Transverse colon (tissue), 4 donors: Measurements from ENCODE around the gene TJP3. TPM values are rescaled to one million over a fixed set of nuclear protein-coding genes. Genes with fewer than 3 reads are reported as not detected.
"Not testable (repeated sequence)": the region's sequence is repeated elsewhere in the genome, so short reads cannot be mapped to it uniquely, and the experiment has no call there.

ENCODE experiments used
- DNase-seq: peaks from one replicate; pipeline ENCODE4 v3.0.0-alpha.2; 2019
- H3K27ac ChIP-seq, 4 donors: fragments of 200-600 bp; sonication (generic); 2 replicates each; pipeline ENCODE4 v1.5.1; 2016 to 2018; ENCODE audit warnings: inconsistent platforms in 4 of 4
- H3K27me3 ChIP-seq: fragments of 200-600 bp; sonication (generic); 2 replicates; pipeline ENCODE4 v1.5.1; 2017; ENCODE audit warnings: inconsistent platforms
- H3K36me3 ChIP-seq, 4 donors: fragments of 200-600 bp; sonication (generic); 2 replicates each; pipeline ENCODE4 v1.5.1; 2017 to 2019; ENCODE audit warnings: inconsistent platforms in 4 of 4
- H3K4me1 ChIP-seq, 4 donors: fragments of 200-600 bp; sonication (generic); 2 replicates each; pipeline ENCODE4 v1.5.1; 2017 to 2020; ENCODE audit warnings: inconsistent platforms in 4 of 4
- H3K4me3 ChIP-seq, 4 donors: fragments of 200-600 bp; sonication (generic); 1 replicate in 1 of 4; 2 replicates in 3 of 4; pipeline versions ENCODE4 v1.5.1 to v1.6.1; 2017 to 2019; ENCODE audit warnings: inconsistent platforms in 4 of 4
- H3K9me3 ChIP-seq, 2 donors: fragments of 200-600 bp; sonication (generic); 2 replicates each; pipeline ENCODE4 v1.5.1; 2017 to 2019; ENCODE audit warnings: inconsistent platforms in 2 of 2
- CTCF ChIP-seq, 5 experiments: fragments of 200-600 bp in 3 of 5; fragments of 450-650 bp in 2 of 5; sonication (generic) in 3 of 5; IDR thresholded peaks; 1 replicate in 2 of 5; 2 replicates in 3 of 5; pipeline ENCODE4 v1.5.1; 2016 to 2017; ENCODE audit warnings: antibody characterized with exemption in 5 of 5, inconsistent platforms in 3 of 5, mild to moderate bottlenecking in 2 of 5, moderate library complexity in 1 of 5
- EP300 ChIP-seq: sonication (generic); formaldehyde crosslinking; IDR thresholded peaks from one replicate; pipeline ENCODE4 v1.6.1; 2017; ENCODE audit warnings: antibody characterized with exemption, low read depth
- POLR2A ChIP-seq: fragments of 450-650 bp; IDR thresholded peaks from one replicate; pipeline ENCODE4 v1.6.1; 2016; ENCODE audit warnings: antibody characterized with exemption, mild to moderate bottlenecking, moderate library complexity
- POLR2AphosphoS5 ChIP-seq, 3 donors: sonication (generic); formaldehyde crosslinking; IDR thresholded peaks; one replicate each; pipeline ENCODE4 v1.6.1; 2016; ENCODE audit warnings: antibody characterized with exemption in 3 of 3
- WGBS, 2 donors: methylation state at CpG; one replicate each; pipeline ENCODE4 v1.1.5; 2018; ENCODE audit warnings: low coverage in 1 of 2; 5-methylcytosine and 5-hydroxymethylcytosine counted together
- in situ Hi-C, 4 donors: fragments of 200-750 bp; cut with MboI; loops; one replicate each; pipeline versions ENCODE4 v1.15.0 to v1.15.1; 2017; ENCODE audit warnings: low sequenced_read_pairs in 3 of 4, low pct_ligation_motif_present in 1 of 4, low pct_unique_long_range_greater_than_20kb in 1 of 4
- intact Hi-C: fragments of 100-400 bp; cut with DNase I; formaldehyde crosslinking; loops from one replicate; pipeline ENCODE4 v1.15.1; 2023; ENCODE audit warnings: low total_unique reads
- total RNA-seq, 4 donors: library from RNA; depleted of rRNA; stranded (reverse); fragments of >200 nt; gene quantifications; one replicate each; pipeline ENCODE4 v1.1.0, GENCODE V29; 2016

The TJP3 gene
- total RNA-seq, 4 donors from 2014 or later = 234 to 894 (median 282) TPM

- peak within 1 kb of the TSS; percentile 93 to 98 (median 96) for H3K27ac ChIP-seq
- H3K27me3 ChIP-seq = no peaks in the 10 kb centered on the region
- peak within 1 kb of the TSS; percentile 86 to 95 (median 90) for H3K4me3 ChIP-seq
- no peaks in the 10 kb centered on the region for H3K9me3 ChIP-seq
- intact Hi-C loops (no loop called here), in situ Hi-C loops (no loop called here)
- DNase-seq = peak; percentile 100
- H3K4me1 ChIP-seq = peaks cover 7 to 42% (median 33%) of the 10 kb centered on the region in 4 donors
- whole genome bisulfite sequencing, 2 donors = 2 to 9% methylated on average over 4 to 47 of the region's 47 CpGs
- TF ChIP-seq POLR2AphosphoS5 (IDR thresholded peaks at IDR 0.05) = peak; percentile 55 to 91 (median 83)
- no peak for TF ChIP-seq CTCF (IDR thresholded peaks at IDR 0.05)
- peak; percentile 87 for TF ChIP-seq POLR2A
- H3K36me3 ChIP-seq = peaks cover 0 to 12% (median 2%) of the 10 kb centered on the region in 4 donors
These were observed 54.6 kb downstream of the TJP3 start, which contains the start of gene MRPL54 for GRCh38 chr19:3762501-3763459. TSS of gene MRPL54 (plus strand) at chr19:3762682. CDS start at chr19:3762701, 19 bp downstream.

- 92% methylated on average over 12 of the region's 12 CpGs; no CpG with 5 or more reads in 1 of the 2 donors for WGBS, 2 donors
- Histone ChIP-seq H3K4me3 (no peak overlapping the region), H3K4me1 (peaks cover 7 to 32% (median 21%) of the 10 kb centered on the region in 4 donors), H3K36me3 (peaks cover 0 to 8% (median 2%) of the 10 kb centered on the region in 4 donors), H3K9me3 (no peaks in the 10 kb centered on the region), H3K27me3 (no peaks in the 10 kb centered on the region), H3K27ac (no peak overlapping the region)
- TF ChIP-seq EP300 (no peak), POLR2AphosphoS5 (IDR thresholded peaks at IDR 0.05) (no peak), POLR2A (no peak), CTCF (IDR thresholded peaks at IDR 0.05) (no peak)
- in situ Hi-C loops = no loop called here
- DNase-seq = no peak
- intact Hi-C loops = no loop called here
These were observed 56.9 kb downstream of the TJP3 start for GRCh38 chr19:3765121-3765520.

- H3K4me1 ChIP-seq = peaks cover 1 to 26% (median 15%) of the 10 kb centered on the region in 4 donors
- 97 to 100% methylated on average over 2 to 5 of the region's 5 CpGs for WGBS, 2 donors
- H3K36me3 ChIP-seq, intact Hi-C loops, in situ Hi-C loops, H3K27me3 ChIP-seq, DNase-seq, H3K4me3 ChIP-seq, H3K9me3 ChIP-seq, H3K27ac ChIP-seq: not testable (repeated sequence)
These were observed 57.6 kb downstream of the TJP3 start for GRCh38 chr19:3765757-3766156.

GRCh38 chr19:3766520-3766919 is 58.3 kb downstream of the TJP3 start:
- WGBS, 2 donors = 86 to 90% methylated on average over 2 to 7 of the region's 7 CpGs
- Histone ChIP-seq H3K36me3 (peaks cover 0 to 8% (median 2%) of the 10 kb centered on the region in 4 donors), H3K27me3 (no peaks in the 10 kb centered on the region), H3K4me1 (peaks cover 0 to 18% (median 12%) of the 10 kb centered on the region in 4 donors), H3K27ac (no peak overlapping the region), H3K9me3 (no peaks in the 10 kb centered on the region), H3K4me3 (no peak overlapping the region)
- TF ChIP-seq POLR2A = no peak
- no peak for TF ChIP-seq EP300
- in situ Hi-C loops (no loop called here), intact Hi-C loops (no loop called here)
- DNase-seq = no peak

- H3K27me3 ChIP-seq = no peaks in the 10 kb centered on the region
- peaks cover 0 to 8% (median 2%) of the 10 kb centered on the region in 4 donors for H3K36me3 ChIP-seq
- peaks cover 0 to 13% (median 8%) of the 10 kb centered on the region in 4 donors for H3K4me1 ChIP-seq
- intact Hi-C loops = no loop called here
- H3K27ac ChIP-seq = no peak overlapping the region
- H3K9me3 ChIP-seq = no peaks in the 10 kb centered on the region
- in situ Hi-C loops = no loop called here
- DNase-seq = no peak
- no peak overlapping the region for H3K4me3 ChIP-seq
- no peak for TF ChIP-seq POLR2AphosphoS5 (IDR thresholded peaks at IDR 0.05)
- TF ChIP-seq CTCF (IDR thresholded peaks at IDR 0.05) = no peak
- TF ChIP-seq POLR2A = no peak
- no peak for TF ChIP-seq EP300
- WGBS, 2 donors = 91% methylated on average over 23 of the region's 23 CpGs; no CpG with 5 or more reads in 1 of the 2 donors
These were observed 58.9 kb downstream of the TJP3 start for GRCh38 chr19:3767050-3767449.
